ENCODE results near the gene SCUBE3.
A peak's percentile ranks its signal among the peaks of the same experiment; 100 is the strongest.

The SCUBE3 gene

GRCh38 chr6:35181933-35182612, 31.7 kb upstream of the SCUBE3 start:
- peak; percentile 69 for DNase-seq (ENCODE audit: low spot score)

DNA sequence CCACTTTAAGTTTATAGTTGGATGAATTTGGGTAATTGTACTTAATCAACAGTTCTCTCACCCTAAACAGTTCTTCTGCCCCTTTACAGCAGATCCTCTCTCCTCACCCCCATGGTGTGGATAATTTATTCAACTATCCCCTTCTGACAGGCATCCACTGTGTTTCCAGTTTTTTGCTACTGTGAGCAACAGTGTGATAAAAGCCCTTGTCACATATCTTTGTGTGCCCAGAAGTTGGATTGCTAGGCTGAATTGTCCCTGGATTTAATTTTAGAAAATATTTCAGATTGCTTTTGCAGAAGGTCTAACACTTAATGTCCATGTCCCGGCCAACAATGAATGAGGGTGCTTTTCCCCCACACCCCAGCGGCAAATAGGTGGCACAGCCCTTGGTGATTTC, 30.5 kb upstream of the SCUBE3 start:
- no peak for DNase-seq (ENCODE audit: low spot score)

- no peak for DNase-seq (ENCODE audit: low spot score)
Measured at GRCh38 chr6:35183935-35184334, 29.8 kb upstream of the SCUBE3 start.

DNA sequence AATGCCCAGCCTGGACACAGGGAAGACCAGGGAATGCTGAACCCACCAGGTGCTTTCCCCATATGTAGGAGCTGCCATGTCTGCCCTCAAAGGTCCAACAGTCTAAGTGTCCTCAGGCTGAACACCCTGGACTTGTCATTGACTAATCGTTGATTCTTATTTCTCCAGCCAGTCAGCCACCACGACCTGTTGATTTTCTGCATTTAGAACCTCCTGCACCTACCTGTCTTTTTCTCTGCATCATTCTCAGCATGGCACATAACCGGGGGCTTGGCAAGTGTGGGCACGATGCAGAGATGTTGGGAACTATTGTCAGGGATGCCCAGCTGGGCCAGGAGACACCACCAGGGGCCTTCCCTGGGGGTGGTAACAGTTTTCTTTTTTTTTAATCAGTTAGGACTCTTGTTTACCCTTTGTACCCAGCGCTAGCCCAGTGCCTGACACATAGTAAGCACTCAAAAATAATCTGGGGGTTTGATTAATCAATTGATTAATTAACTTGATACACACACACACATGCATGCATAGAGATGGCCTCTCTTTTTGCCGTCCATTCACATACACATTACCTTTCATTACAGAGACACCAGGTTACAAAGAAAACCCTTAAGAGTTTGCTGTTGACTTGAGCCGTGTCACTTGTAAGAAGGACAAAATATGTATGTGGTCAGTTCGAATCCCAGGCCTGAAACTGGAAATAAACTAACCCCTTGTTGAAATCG, 29.0 kb upstream of the SCUBE3 start:
- no peak for DNase-seq (ENCODE audit: low spot score)

GRCh38 chr6:35185302-35185681, 28.5 kb upstream of the SCUBE3 start:
- DNase-seq (ENCODE audit: low spot score), result peak; percentile 65

DNA sequence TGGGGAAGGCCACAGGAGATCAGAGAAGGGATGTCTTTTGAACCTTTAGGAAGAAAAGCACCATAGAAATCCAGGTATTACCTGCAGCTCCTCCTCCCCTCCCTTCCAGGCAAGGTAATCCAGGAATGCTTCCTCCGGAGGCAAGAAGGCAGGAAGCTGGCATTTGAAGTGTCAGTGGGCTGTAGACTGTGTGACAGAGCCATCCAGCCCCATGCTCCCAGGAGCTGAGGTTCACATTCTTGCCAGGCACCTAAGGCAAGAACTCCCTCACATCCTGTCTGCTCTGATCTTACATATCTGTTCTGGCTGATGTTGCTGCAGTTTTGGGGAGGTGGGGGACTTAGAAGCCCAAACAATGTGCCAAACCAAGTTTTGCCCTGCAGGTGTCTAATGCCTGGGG, 27.8 kb upstream of the SCUBE3 start:
- no peak for DNase-seq (ENCODE audit: low spot score)

DNA sequence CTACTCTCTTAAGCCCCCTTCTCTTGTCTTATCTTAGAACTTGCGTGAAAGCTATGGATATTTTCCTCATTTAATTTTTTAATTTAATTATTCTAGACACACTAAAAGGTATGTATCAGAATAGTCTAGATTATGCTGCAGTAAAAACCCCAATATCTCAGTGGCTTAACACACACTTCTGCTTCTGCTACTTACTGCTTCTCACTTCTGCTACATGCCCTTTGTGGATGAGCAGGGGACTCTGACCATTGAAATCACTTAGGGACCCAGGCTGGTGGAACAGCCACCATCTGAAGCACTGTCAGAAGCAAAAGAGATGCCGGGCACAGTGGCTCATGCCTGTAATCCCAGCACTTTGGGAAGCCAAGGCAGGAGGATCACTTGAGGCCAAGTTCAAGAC, 27.2 kb upstream of the SCUBE3 start:
- DNase-seq (ENCODE audit: low spot score), result no peak

DNA sequence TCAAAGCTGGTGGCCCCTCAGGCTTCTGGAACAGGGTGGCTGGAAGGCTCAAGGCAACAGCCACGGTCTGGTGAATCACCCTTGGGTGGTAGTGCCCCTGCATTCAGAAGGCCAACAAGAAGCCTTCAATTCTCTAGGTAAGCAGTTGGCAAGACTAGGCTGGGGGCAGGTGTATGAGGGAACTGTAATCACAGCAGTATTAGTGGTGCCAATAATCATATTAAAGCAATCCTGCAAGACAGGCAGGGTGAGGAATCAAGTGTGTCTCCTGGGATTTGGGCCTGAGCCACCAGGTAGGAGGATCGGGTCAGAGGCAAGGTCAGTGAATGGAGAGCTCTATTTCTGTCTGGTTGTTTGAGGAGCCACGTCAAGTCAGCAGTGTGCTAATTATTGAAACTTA, 24.9 kb upstream of the SCUBE3 start:
- no peak for DNase-seq (ENCODE audit: low spot score)

DNA sequence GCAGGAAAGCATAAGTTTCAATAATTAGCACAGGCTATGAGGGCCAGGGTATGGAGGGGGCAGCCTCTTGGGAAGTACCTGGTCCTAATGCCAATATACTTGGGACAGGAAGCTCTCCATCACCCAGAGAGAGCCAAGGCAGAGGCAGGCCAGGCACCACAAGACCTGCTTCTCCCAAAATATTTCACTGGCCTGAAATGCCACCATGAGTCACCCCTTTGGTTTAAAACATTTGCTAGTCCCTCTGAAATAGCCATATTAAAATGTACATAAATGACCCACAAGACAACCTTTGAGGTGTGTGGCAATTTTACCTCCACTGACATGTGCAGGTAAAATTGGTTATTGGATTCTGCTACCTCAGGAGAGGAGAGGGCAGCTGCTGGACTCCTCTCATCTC, 23.4 kb upstream of the SCUBE3 start:
- no peak for DNase-seq (ENCODE audit: low spot score)

DNA sequence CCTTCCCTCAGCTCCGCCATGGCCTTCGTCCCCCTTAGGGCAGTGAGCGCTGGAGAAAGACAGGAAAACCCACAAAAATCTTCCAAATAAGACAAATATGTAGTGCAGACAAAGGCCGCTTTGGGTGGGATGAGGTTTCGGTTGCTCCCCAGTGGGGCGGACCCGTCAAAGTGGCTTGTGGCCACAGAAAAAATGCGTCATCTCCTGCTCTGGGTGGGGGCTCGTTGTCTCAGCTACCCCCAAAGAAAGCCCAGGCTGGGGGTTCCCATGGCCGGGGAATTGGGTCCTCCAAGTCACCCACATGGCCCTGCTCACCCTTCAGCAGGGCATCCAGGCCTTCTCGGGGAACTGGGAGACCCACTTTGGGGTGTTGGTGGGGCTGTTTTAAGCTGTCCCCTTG, 21.9 kb upstream of the SCUBE3 start:
- DNase-seq (ENCODE audit: low spot score), result no peak

GRCh38 chr6:35192301-35192860, 21.4 kb upstream of the SCUBE3 start:
- no peak for DNase-seq (ENCODE audit: low spot score)

GRCh38 chr6:35194390-35194789, 19.4 kb upstream of the SCUBE3 start:
- no peak for DNase-seq (ENCODE audit: low spot score)

GRCh38 chr6:35195120-35195780, 18.5 kb upstream of the SCUBE3 start:
- no peak for DNase-seq (ENCODE audit: low spot score)

DNA sequence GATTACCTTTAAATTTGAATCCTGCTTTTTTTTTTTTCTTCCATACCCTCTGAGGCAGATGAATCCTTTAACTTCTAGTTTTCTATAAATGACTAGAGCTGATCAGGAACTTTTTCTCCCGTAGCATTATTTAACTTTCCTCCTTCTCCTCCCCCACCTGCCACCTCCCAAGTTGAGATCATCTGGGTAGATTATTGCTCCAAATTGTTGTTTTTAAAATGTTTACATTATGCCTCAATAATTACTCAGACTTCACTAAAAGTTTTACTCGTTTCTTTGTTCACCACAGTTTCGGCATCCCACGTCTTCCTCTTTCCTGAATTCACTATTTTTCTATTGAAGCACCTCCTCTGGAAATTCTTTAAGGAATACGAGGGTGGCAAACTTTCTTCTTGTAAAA, 16.6 kb upstream of the SCUBE3 start:
- no peak for DNase-seq (ENCODE audit: low spot score)

- no peak for DNase-seq (ENCODE audit: low spot score)
Measured at GRCh38 chr6:35199866-35200265, 13.9 kb upstream of the SCUBE3 start.

- DNase-seq (ENCODE audit: low spot score), result no peak
Measured at GRCh38 chr6:35202066-35202546, 11.7 kb upstream of the SCUBE3 start.

GRCh38 chr6:35203152-35203670, 10.5 kb upstream of the SCUBE3 start:
- no peak for DNase-seq (ENCODE audit: low spot score)

- DNase-seq (ENCODE audit: low spot score), result no peak
Measured at GRCh38 chr6:35203680-35204079, 10.1 kb upstream of the SCUBE3 start.

- DNase-seq (ENCODE audit: low spot score), result peak; percentile 46
Measured at GRCh38 chr6:35206346-35206745, 7.4 kb upstream of the SCUBE3 start.

- no peak for DNase-seq (ENCODE audit: low spot score)
Measured at GRCh38 chr6:35208419-35208818, 5.3 kb upstream of the SCUBE3 start.

GRCh38 chr6:35209081-35209480, 4.7 kb upstream of the SCUBE3 start:
- DNase-seq (ENCODE audit: low spot score), result no peak

- no peak for DNase-seq (ENCODE audit: low spot score)
Measured at GRCh38 chr6:35209622-35210247, 4.0 kb upstream of the SCUBE3 start.
